CD8-positive, alpha-beta memory T cell (primary cell): ENCODE results near the gene MYH15. TPM values are rescaled to one million over a fixed set of nuclear protein-coding genes. Genes with fewer than 3 reads are reported as not detected.
A peak's percentile ranks its signal among the peaks of the same experiment; 100 is the strongest.

ENCODE experiments used
- CTCF ChIA-PET: fragments of 350-600 bp; sonication (Branson Sonifier 250); formaldehyde crosslinking; loops from one replicate; lab custom pipeline; 2021; ENCODE audit warnings: antibody characterized with exemption; lab: Charles Lee
- POLR2A ChIA-PET: fragments of 350-600 bp; sonication (Branson Sonifier 250); formaldehyde crosslinking; loops from one replicate; lab custom pipeline; 2021; ENCODE audit warnings: antibody characterized with exemption; lab: Charles Lee
- DNase-seq, 5 donors: peaks; one replicate each; pipeline versions ENCODE4 v3.0.0 to v3.0.0-alpha.2; 2020 to 2022; ENCODE audit warnings: mixed read lengths in 1 of 5
- H3K27ac ChIP-seq: one replicate; pipeline ENCODE4 v1.7.0; 2013; ENCODE audit warnings: low read depth, mild to moderate bottlenecking, low read length, moderate library complexity
- H3K27me3 ChIP-seq: 2 replicates; pipeline ENCODE4 v1.7.0; 2013; ENCODE audit warnings: low read length, mild to moderate bottlenecking; ENCODE audit not compliant: insufficient read depth, poor library complexity, severe bottlenecking
- H3K36me3 ChIP-seq: 2 replicates; pipeline ENCODE4 v1.7.0; 2013; ENCODE audit warnings: mild to moderate bottlenecking, low read length, moderate library complexity; ENCODE audit not compliant: insufficient read depth
- H3K4me1 ChIP-seq: 2 replicates; pipeline ENCODE4 v1.7.0; 2013; ENCODE audit warnings: mild to moderate bottlenecking, low read length, moderate library complexity; ENCODE audit not compliant: insufficient read depth
- H3K4me3 ChIP-seq: 2 replicates; pipeline ENCODE4 v1.7.0; 2013; ENCODE audit warnings: mild to moderate bottlenecking, low read length
- H3K9me3 ChIP-seq: 2 replicates; pipeline ENCODE4 v1.7.0; 2013; ENCODE audit warnings: mild to moderate bottlenecking, low read length
- H3K27ac Mint-ChIP-seq, 8 donors: one replicate each; pipeline ENCODE4 v1.8.0; 2020 to 2021; ENCODE audit warnings: mixed read lengths in 8 of 8, mild to moderate bottlenecking in 6 of 8, inconsistent platforms in 3 of 8, moderate library complexity in 3 of 8
- H3K27me3 Mint-ChIP-seq, 2 donors: one replicate each; pipeline ENCODE4 v1.8.0; 2020 to 2021; ENCODE audit warnings: mixed read lengths in 2 of 2, mild to moderate bottlenecking in 1 of 2, moderate library complexity in 1 of 2
- H3K36me3 Mint-ChIP-seq, 3 donors: one replicate each; pipeline ENCODE4 v1.8.0; 2020 to 2021; ENCODE audit warnings: mixed read lengths in 3 of 3, inconsistent platforms in 1 of 3, mild to moderate bottlenecking in 1 of 3
- H3K4me1 Mint-ChIP-seq, 3 donors: one replicate each; pipeline ENCODE4 v1.8.0; 2020 to 2021; ENCODE audit warnings: mixed read lengths in 3 of 3, inconsistent platforms in 1 of 3, mild to moderate bottlenecking in 1 of 3
- H3K4me3 Mint-ChIP-seq, 7 donors: one replicate each; pipeline ENCODE4 v1.8.0; 2020 to 2021; ENCODE audit warnings: mixed read lengths in 7 of 7, mild to moderate bottlenecking in 6 of 7, moderate library complexity in 4 of 7, inconsistent platforms in 2 of 7
- H3K9me3 Mint-ChIP-seq, 5 donors: one replicate each; pipeline ENCODE4 v1.8.0; 2020 to 2022; ENCODE audit warnings: mixed read lengths in 5 of 5, mild to moderate bottlenecking in 3 of 5, moderate library complexity in 2 of 5, inconsistent platforms in 1 of 5
- polyA plus RNA-seq: library from polyadenylated mRNA; unstranded; fragments of 300-500 nt; fragmentation: Illumina TruSeq; gene quantifications from one replicate; pipeline ENCODE4 v1.2.3, GENCODE V29; 2021
- total RNA-seq, 2 experiments: library from RNA; stranded (reverse); gene quantifications; one replicate each; pipeline ENCODE4 v1.2.3, GENCODE V29; 2021

Gene MYH15
- total RNA-seq (under 1 TPM; 0.11 to 0.18 TPM), polyA plus RNA-seq (not detected)

- H3K9me3 Mint-ChIP-seq = no peaks in the 10 kb centered on the region
- Histone ChIP-seq H3K36me3 (no peaks in the 10 kb centered on the region), H3K27me3 (no peaks in the 10 kb centered on the region), H3K27ac (no peak within 1 kb of the TSS), H3K4me3 (no peak within 1 kb of the TSS), H3K9me3 (no peaks in the 10 kb centered on the region), H3K4me1 (no peaks in the 10 kb centered on the region)
- H3K27me3 Mint-ChIP-seq = no peaks in the 10 kb centered on the region
- no peaks in the 10 kb centered on the region for H3K36me3 Mint-ChIP-seq
- ChIA-PET POLR2A (no interaction called here), CTCF (no interaction called here)
- no peaks in the 10 kb centered on the region for H3K4me1 Mint-ChIP-seq
- DNase-seq = no peak
- peak within 1 kb of the TSS in 1 of 8 donors; percentile 30 for H3K27ac Mint-ChIP-seq
- no peak within 1 kb of the TSS for H3K4me3 Mint-ChIP-seq
Observed at GRCh38 chr3:108510496-108510895, at the start of gene MYH15. MYH15 (minus strand) TSS chr3:108510596; CDS start chr3:108510530, 66 bp downstream.

- H3K27me3 Mint-ChIP-seq = no peaks in the 10 kb centered on the region
- no peaks in the 10 kb centered on the region for H3K36me3 ChIP-seq
- H3K27me3 ChIP-seq = no peaks in the 10 kb centered on the region
- ChIA-PET CTCF (interaction anchor here (0.6 kb wide), 1 partner anchor 14 kb away, joined by 3 read pairs; no protein-coding TSS in a partner anchor), POLR2A (no interaction called here)
- no peak overlapping the region for H3K27ac ChIP-seq
- no peaks in the 10 kb centered on the region for H3K9me3 Mint-ChIP-seq
- no peak overlapping the region for H3K4me3 ChIP-seq
- H3K27ac Mint-ChIP-seq = no peak overlapping the region
- no peak for DNase-seq
- no peaks in the 10 kb centered on the region for H3K4me1 ChIP-seq
- peaks cover 9 to 14% (median 11%) of the 10 kb centered on the region in 3 donors for H3K4me1 Mint-ChIP-seq
- peaks cover 0 to 12% (median 3%) of the 10 kb centered on the region in 3 donors for H3K36me3 Mint-ChIP-seq
- H3K9me3 ChIP-seq = no peaks in the 10 kb centered on the region
- no peak overlapping the region for H3K4me3 Mint-ChIP-seq
Observed at GRCh38 chr3:108555966-108556581, 45.7 kb upstream of the MYH15 start.

- no peak overlapping the region for H3K27ac ChIP-seq
- no peaks in the 10 kb centered on the region for H3K27me3 ChIP-seq
- peaks cover 0 to 9% (median 0%) of the 10 kb centered on the region in 3 donors for H3K36me3 Mint-ChIP-seq
- no peaks in the 10 kb centered on the region for H3K36me3 ChIP-seq
- H3K9me3 ChIP-seq = no peaks in the 10 kb centered on the region
- no peaks in the 10 kb centered on the region for H3K27me3 Mint-ChIP-seq
- H3K27ac Mint-ChIP-seq = peak overlapping the region in 1 of 8 donors; percentile 48
- ChIA-PET POLR2A (no interaction called here), CTCF (no interaction called here)
- H3K9me3 Mint-ChIP-seq = no peaks in the 10 kb centered on the region
- H3K4me1 ChIP-seq = no peaks in the 10 kb centered on the region
- H3K4me3 Mint-ChIP-seq = no peak overlapping the region
- no peak overlapping the region for H3K4me3 ChIP-seq
- no peak for DNase-seq
- H3K4me1 Mint-ChIP-seq = peaks cover 9 to 14% (median 11%) of the 10 kb centered on the region in 3 donors
Observed at GRCh38 chr3:108554913-108555571, 44.6 kb upstream of the MYH15 start.

- H3K4me3 Mint-ChIP-seq = no peak overlapping the region
- Histone ChIP-seq H3K4me1 (no peaks in the 10 kb centered on the region), H3K27ac (no peak overlapping the region), H3K36me3 (no peaks in the 10 kb centered on the region), H3K9me3 (no peaks in the 10 kb centered on the region), H3K27me3 (no peaks in the 10 kb centered on the region), H3K4me3 (no peak overlapping the region)
- H3K27me3 Mint-ChIP-seq = no peaks in the 10 kb centered on the region
- ChIA-PET POLR2A (no interaction called here), CTCF (no interaction called here)
- peak overlapping the region in 1 of 8 donors; percentile 7 for H3K27ac Mint-ChIP-seq
- no peaks in the 10 kb centered on the region for H3K9me3 Mint-ChIP-seq
- peaks cover 0 to 7% (median 0%) of the 10 kb centered on the region in 3 donors for H3K36me3 Mint-ChIP-seq
- H3K4me1 Mint-ChIP-seq = peaks cover 9 to 14% (median 11%) of the 10 kb centered on the region in 3 donors
- DNase-seq = no peak
Observed at GRCh38 chr3:108554229-108554628, 43.8 kb upstream of the MYH15 start.

- POLR2A ChIA-PET = interaction anchor here (0.7 kb wide), 1 partner anchor 14 kb away, joined by 3 read pairs; no protein-coding TSS in a partner anchor
- DNase-seq = peak in 2 of 5 donors; percentile 20 to 26
- Histone ChIP-seq H3K27ac (no peak overlapping the region), H3K4me1 (no peaks in the 10 kb centered on the region), H3K9me3 (no peaks in the 10 kb centered on the region), H3K27me3 (no peaks in the 10 kb centered on the region), H3K4me3 (no peak overlapping the region), H3K36me3 (no peaks in the 10 kb centered on the region)
- peaks cover 9 to 22% (median 13%) of the 10 kb centered on the region in 3 donors for H3K4me1 Mint-ChIP-seq
- peaks cover 0 to 1% (median 0%) of the 10 kb centered on the region in 3 donors for H3K36me3 Mint-ChIP-seq
- H3K4me3 Mint-ChIP-seq = peak overlapping the region in 1 of 7 donors; percentile 6
- H3K27me3 Mint-ChIP-seq = no peaks in the 10 kb centered on the region
- peak overlapping the region in 5 of 8 donors; percentile 6 to 36 (median 29) for H3K27ac Mint-ChIP-seq
- no peaks in the 10 kb centered on the region for H3K9me3 Mint-ChIP-seq
- CTCF ChIA-PET = interaction anchor here (0.7 to 2.9 kb wide), 12 partner anchors 9 to 586 kb away, joined by 3 to 28 read pairs (median 3); partner anchors contain the start of genes CIP2A and DZIP3
Observed at GRCh38 chr3:108552267-108553159, 42.1 kb upstream of the MYH15 start.

- H3K27ac Mint-ChIP-seq = no peak overlapping the region
- H3K36me3 Mint-ChIP-seq = peaks cover 0 to 2% (median 0%) of the 10 kb centered on the region in 3 donors
- H3K36me3 ChIP-seq = no peaks in the 10 kb centered on the region
- CTCF ChIA-PET = no interaction called here
- H3K9me3 ChIP-seq = no peaks in the 10 kb centered on the region
- H3K9me3 Mint-ChIP-seq = no peaks in the 10 kb centered on the region
- DNase-seq = no peak
- no peaks in the 10 kb centered on the region for H3K27me3 ChIP-seq
- H3K27ac ChIP-seq = no peak overlapping the region
- POLR2A ChIA-PET = no interaction called here
- H3K4me1 Mint-ChIP-seq = peaks cover 20 to 38% (median 28%) of the 10 kb centered on the region in 3 donors
- H3K27me3 Mint-ChIP-seq = no peaks in the 10 kb centered on the region
- no peaks in the 10 kb centered on the region for H3K4me1 ChIP-seq
- H3K4me3 Mint-ChIP-seq = no peak overlapping the region
- H3K4me3 ChIP-seq = no peak overlapping the region
Observed at GRCh38 chr3:108548886-108549285, 38.5 kb upstream of the MYH15 start.

- Mint-ChIP-seq H3K4me3 (no peak overlapping the region), H3K9me3 (no peaks in the 10 kb centered on the region), H3K36me3 (peaks cover 0 to 4% (median 2%) of the 10 kb centered on the region in 3 donors), H3K27me3 (no peaks in the 10 kb centered on the region), H3K4me1 (peaks cover 20 to 38% (median 28%) of the 10 kb centered on the region in 3 donors), H3K27ac (no peak overlapping the region)
- DNase-seq = no peak
- ChIA-PET POLR2A (no interaction called here), CTCF (no interaction called here)
- no peaks in the 10 kb centered on the region for H3K4me1 ChIP-seq
- H3K4me3 ChIP-seq = no peak overlapping the region
- no peak overlapping the region for H3K27ac ChIP-seq
- no peaks in the 10 kb centered on the region for H3K9me3 ChIP-seq
- H3K36me3 ChIP-seq = no peaks in the 10 kb centered on the region
- H3K27me3 ChIP-seq = no peaks in the 10 kb centered on the region
Observed at GRCh38 chr3:108548304-108548703, 37.9 kb upstream of the MYH15 start.
